Measurements from ENCODE around the gene SLC25A27. TPM values are rescaled to one million over a fixed set of nuclear protein-coding genes. Genes with fewer than 3 reads are reported as not detected.

SLC25A27 gene
- total RNA-seq, 1 experiment from 2014 or later = 10.7 TPM

DNA sequence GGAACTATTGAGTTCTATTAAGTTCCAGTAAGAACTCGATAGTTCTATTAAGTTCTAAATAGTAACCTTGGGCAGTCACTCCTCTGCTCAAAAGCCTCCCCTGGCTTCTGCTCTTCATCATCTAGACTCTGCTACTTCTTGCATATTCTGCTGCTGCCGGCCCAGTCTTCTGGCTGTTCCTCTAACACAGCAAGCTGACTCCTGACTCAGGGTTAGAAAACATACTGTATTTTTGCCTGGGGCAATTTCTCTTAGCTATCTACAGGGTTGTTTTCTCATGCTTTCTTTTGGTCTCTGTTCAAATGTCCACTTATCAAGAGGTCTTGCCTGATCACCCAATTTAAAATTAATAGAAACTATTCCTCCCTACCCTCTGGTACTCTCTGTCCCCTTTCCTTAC lies 14.6 kb downstream of the SLC25A27 start:
- no peaks in the 10 kb centered on the region for H4K20me1 ChIP-seq (ENCODE audit: insufficient read depth)
- RAD21 ChIA-PET (ENCODE audit: low non-redundant PET in 1 of 2, low total read pairs in 2 of 2, uncharacterized antibody in 2 of 2, unreplicated experiment in 2 of 2) = no interaction called here
- no peaks in the 10 kb centered on the region for H3K4me1 ChIP-seq (ENCODE audit: control insufficient read depth in 1 of 2, insufficient read depth in 2 of 2, low read length in 2 of 2)
- H3K36me3 ChIP-seq (ENCODE audit: control insufficient read depth in 1 of 2, insufficient read depth in 2 of 2, low read length in 2 of 2) = no peaks in the 10 kb centered on the region
- intact Hi-C loops (cut with micrococcal nuclease) = no loop called here
- no TSS peak for BruUV-seq (replicated peaks)
- ATAC-seq = no peak
- H3K79me2 ChIP-seq (ENCODE audit: insufficient read depth, low read length) = no peaks in the 10 kb centered on the region
- H3K9ac ChIP-seq (ENCODE audit: low read length) = no peak overlapping the region
- CTCF ChIA-PET = interaction anchor here (1.3 kb wide), 1 partner anchor 12 kb away, joined by 4 read pairs; no protein-coding TSS in a partner anchor
- no peaks in the 10 kb centered on the region for H3K27me3 ChIP-seq (ENCODE audit: insufficient read depth, low read length)
- H3K9me2 ChIP-seq (ENCODE audit: insufficient read depth) = no peaks in the 10 kb centered on the region
- DNase-seq (ENCODE audit: low read depth, low spot score) = no peak
- POLR2A ChIA-PET = no interaction called here
- H2AFZ ChIP-seq (ENCODE audit: low read depth, low read length, poor library complexity, severe bottlenecking) = no peak overlapping the region
- H3K27ac ChIP-seq (ENCODE audit: low read depth, low read length) = no peak overlapping the region
- TF ChIP-seq YY1 (IDR thresholded peaks at IDR 0.05; ENCODE audit: extremely low read depth, insufficient replicate concordance, low read depth, low read length) (no peak), JUND (IDR thresholded peaks at IDR 0.05) (no peak), SP1 (IDR thresholded peaks at IDR 0.05; ENCODE audit: low read depth) (no peak), EZH2 (IDR thresholded peaks at IDR 0.05) (no peak)
- H3K9me3 ChIP-seq (ENCODE audit: control insufficient read depth in 1 of 2, insufficient read depth in 1 of 2, low read depth in 1 of 2, low read length in 2 of 2) = no peaks in the 10 kb centered on the region
- no peak overlapping the region for H3K4me3 ChIP-seq (replicated peaks in 1 of 2; ENCODE audit: low read depth in 1 of 2, low read length in 2 of 2)
- no peak overlapping the region for H3K4me2 ChIP-seq (ENCODE audit: low read length)

DNA sequence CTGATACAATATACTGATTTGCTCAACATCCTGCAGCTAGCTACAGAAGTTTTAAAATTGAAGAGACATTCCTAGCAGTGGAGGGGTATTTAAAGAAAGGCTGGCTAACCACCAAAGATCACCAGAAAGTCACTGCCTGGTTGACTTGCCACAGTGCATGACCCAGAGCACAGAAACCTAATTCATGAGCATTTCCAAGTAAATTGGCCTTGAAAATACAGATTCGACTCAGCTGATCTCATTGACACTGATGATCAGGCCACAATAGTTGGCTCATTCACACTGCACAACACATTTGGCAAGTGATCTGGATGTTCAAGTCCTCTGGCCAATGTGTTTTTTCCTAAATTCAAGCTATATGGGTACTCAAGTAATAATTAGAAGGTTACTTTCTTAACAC lies 21.6 kb downstream of the SLC25A27 start:
- ChIA-PET POLR2A (no interaction called here), CTCF (no interaction called here)
- BruUV-seq (replicated peaks) = no TSS peak

More for the DNA sequence above, 21.6 kb downstream of the SLC25A27 start:
- DNase-seq (ENCODE audit: low read depth, low spot score) (no peak), ATAC-seq (no peak)
- intact Hi-C loops (cut with micrococcal nuclease) = no loop called here
- no peak overlapping the region for H3K9ac ChIP-seq (ENCODE audit: low read length)
- H4K20me1 ChIP-seq (ENCODE audit: insufficient read depth) = no peaks in the 10 kb centered on the region
- RAD21 ChIA-PET (ENCODE audit: low non-redundant PET in 1 of 2, low total read pairs in 2 of 2, uncharacterized antibody in 2 of 2, unreplicated experiment in 2 of 2) = no interaction called here
- no peaks in the 10 kb centered on the region for H3K9me2 ChIP-seq (ENCODE audit: insufficient read depth)
- no peaks in the 10 kb centered on the region for H3K79me2 ChIP-seq (ENCODE audit: insufficient read depth, low read length)
- TF ChIP-seq JUND (IDR thresholded peaks at IDR 0.05) (no peak), RAD21 (IDR thresholded peaks at IDR 0.05; ENCODE audit: low read depth) (no peak), POLR2A (IDR thresholded peaks at IDR 0.05; ENCODE audit: borderline replicate concordance, extremely low read depth, insufficient read depth, insufficient read length) (no peak), SIN3A (IDR thresholded peaks at IDR 0.05; ENCODE audit: low read depth) (no peak)
- TF ChIP-seq, protein P1, sequence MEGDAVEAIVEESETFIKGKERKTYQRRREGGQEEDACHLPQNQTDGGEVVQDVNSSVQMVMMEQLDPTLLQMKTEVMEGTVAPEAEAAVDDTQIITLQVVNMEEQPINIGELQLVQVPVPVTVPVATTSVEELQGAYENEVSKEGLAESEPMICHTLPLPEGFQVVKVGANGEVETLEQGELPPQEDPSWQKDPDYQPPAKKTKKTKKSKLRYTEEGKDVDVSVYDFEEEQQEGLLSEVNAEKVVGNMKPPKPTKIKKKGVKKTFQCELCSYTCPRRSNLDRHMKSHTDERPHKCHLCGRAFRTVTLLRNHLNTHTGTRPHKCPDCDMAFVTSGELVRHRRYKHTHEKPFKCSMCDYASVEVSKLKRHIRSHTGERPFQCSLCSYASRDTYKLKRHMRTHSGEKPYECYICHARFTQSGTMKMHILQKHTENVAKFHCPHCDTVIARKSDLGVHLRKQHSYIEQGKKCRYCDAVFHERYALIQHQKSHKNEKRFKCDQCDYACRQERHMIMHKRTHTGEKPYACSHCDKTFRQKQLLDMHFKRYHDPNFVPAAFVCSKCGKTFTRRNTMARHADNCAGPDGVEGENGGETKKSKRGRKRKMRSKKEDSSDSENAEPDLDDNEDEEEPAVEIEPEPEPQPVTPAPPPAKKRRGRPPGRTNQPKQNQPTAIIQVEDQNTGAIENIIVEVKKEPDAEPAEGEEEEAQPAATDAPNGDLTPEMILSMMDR (IDR thresholded peaks at IDR 0.05 in 2 of 3, conservative IDR thresholded peaks at IDR 0.05 in 1 of 3; ENCODE audit: borderline replicate concordance in 1 of 3, insufficient read depth in 1 of 3, low read depth in 2 of 3, low read length in 2 of 3) = no peak
- no peak overlapping the region for H3K27ac ChIP-seq (ENCODE audit: low read depth, low read length)
- no peak overlapping the region for H3K4me3 ChIP-seq (replicated peaks in 1 of 2; ENCODE audit: low read depth in 1 of 2, low read length in 2 of 2)
- H3K9me3 ChIP-seq (ENCODE audit: control insufficient read depth in 1 of 2, insufficient read depth in 1 of 2, low read depth in 1 of 2, low read length in 2 of 2) = no peaks in the 10 kb centered on the region
- H2AFZ ChIP-seq (ENCODE audit: low read depth, low read length, poor library complexity, severe bottlenecking) = no peak overlapping the region
- no peaks in the 10 kb centered on the region for H3K27me3 ChIP-seq (ENCODE audit: insufficient read depth, low read length)
- H3K36me3 ChIP-seq (ENCODE audit: control insufficient read depth in 1 of 2, insufficient read depth in 2 of 2, low read length in 2 of 2) = no peaks in the 10 kb centered on the region
- H3K4me2 ChIP-seq (ENCODE audit: low read length) = no peak overlapping the region
- H3K4me1 ChIP-seq (ENCODE audit: control insufficient read depth in 1 of 2, insufficient read depth in 2 of 2, low read length in 2 of 2) = no peaks in the 10 kb centered on the region

Measured in HCT116 (cell line).